GM12878 (cell line): Measurements from ENCODE around the gene MDGA2. TPM values are rescaled to one million over a fixed set of nuclear protein-coding genes. Genes with fewer than 3 reads are reported as not detected.

Source experiments
- ATAC-seq: fragments of 200-7000 bp; cut with Tn5 transposase; 3 replicates; pipeline ENCODE4 v1.9.1; 2020; ENCODE audit warnings: mild to moderate bottlenecking, moderate library complexity
- BruUV-seq: library from RNA; stranded (reverse); fragments of 400-500 nt; replicated peaks from 2 replicates; lab custom pipeline; 2021; lab: Mats Ljungman, UMichigan
- CTCF ChIA-PET: fragments of 300-600 bp; sonication (Branson Sonifier 250); formaldehyde crosslinking; extraction: SDS; loops from one replicate; lab custom pipeline; 2021; ENCODE audit warnings: inconsistent platforms; lab: Yijun Ruan, JAX
- POLR2A ChIA-PET: fragments of 350-600 bp; formaldehyde crosslinking; extraction: SDS; loops from one replicate; lab custom pipeline; 2021; ENCODE audit warnings: inconsistent platforms; lab: Charles Lee
- RAD21 ChIA-PET: fragments of 300-600 bp; sonication (Branson Sonifier 250); formaldehyde crosslinking; loops from one replicate; lab custom pipeline; 2023; ENCODE audit warnings: antibody characterized with exemption; ENCODE audit not compliant: unreplicated experiment; lab: Charles Lee
- SMC1A ChIA-PET: fragments of 300-600 bp; sonication (Branson Sonifier 250); formaldehyde crosslinking; loops from one replicate; lab custom pipeline; 2023; ENCODE audit not compliant: unreplicated experiment, uncharacterized antibody; lab: Charles Lee
- DNase-seq: peaks from one replicate; pipeline ENCODE4 v3.0.0-alpha.2; 2011; ENCODE audit warnings: low read depth, low spot score
- FAIRE-seq: peaks from 3 replicates; lab custom pipeline; 2011; peaks lifted over from hg19 to GRCh38; lab: Jason Lieb, UNC
- H2AFZ ChIP-seq: 2 replicates; pipeline ENCODE4 v1.6.0; 2011; ENCODE audit warnings: low read depth, low read length, control low read depth; ENCODE audit not compliant: control insufficient read depth
- H3K27ac ChIP-seq: 2 replicates; pipeline ENCODE4 v1.5.1; 2011; ENCODE audit warnings: control low read depth; ENCODE audit not compliant: control insufficient read depth, insufficient read depth
- H3K27me3 ChIP-seq, 2 experiments: replicated peaks in 1 of 2; 2 replicates each; pipeline versions ENCODE4 v1.6.0 to v1.6.1; 2011; ENCODE audit warnings: low read length in 1 of 2; ENCODE audit not compliant: control insufficient read depth in 2 of 2, insufficient read depth in 2 of 2
- H3K36me3 ChIP-seq, 2 experiments: 2 replicates each; pipeline ENCODE4 v1.5.1; 2011; ENCODE audit warnings: low read length in 1 of 2; ENCODE audit not compliant: control insufficient read depth in 2 of 2, insufficient read depth in 2 of 2
- H3K4me1 ChIP-seq: 2 replicates; pipeline ENCODE4 v1.6.1; 2011; ENCODE audit warnings: mild to moderate bottlenecking, low read length, moderate library complexity, mixed read lengths; ENCODE audit not compliant: control insufficient read depth, insufficient read depth
- H3K4me2 ChIP-seq: 2 replicates; pipeline ENCODE4 v1.6.0; 2011; ENCODE audit warnings: control low read depth; ENCODE audit not compliant: control insufficient read depth, insufficient read depth
- H3K4me3 ChIP-seq: fragments of 200-600 bp; sonication (generic); 2 replicates; pipeline ENCODE4 v1.5.1; 2016
- H3K79me2 ChIP-seq: 2 replicates; pipeline ENCODE4 v1.6.0; 2011; ENCODE audit warnings: low read length; ENCODE audit not compliant: control insufficient read depth, insufficient read depth
- H3K9ac ChIP-seq: 2 replicates; pipeline ENCODE4 v1.8.0; 2011; ENCODE audit warnings: low read length, control low read depth, mixed read lengths; ENCODE audit not compliant: control insufficient read depth, insufficient read depth
- H3K9me3 ChIP-seq: replicated peaks from 3 replicates; pipeline ENCODE4 v1.5.1; 2011; ENCODE audit warnings: mild to moderate bottlenecking, low read length; ENCODE audit not compliant: control insufficient read depth, insufficient read depth
- H4K20me1 ChIP-seq: 2 replicates; pipeline ENCODE4 v1.6.0; 2011; ENCODE audit not compliant: control insufficient read depth, insufficient read depth
- CHD1 ChIP-seq: IDR thresholded peaks from 2 replicates; pipeline ENCODE4 v1.6.1; 2012; ENCODE audit warnings: low read depth, low read length, improper control_type of control experiment
- FOXM1 ChIP-seq: IDR thresholded peaks from 2 replicates; pipeline ENCODE4 v1.6.1; 2012; ENCODE audit warnings: low read depth, mild to moderate bottlenecking, inconsistent platforms, low read length, moderate library complexity
- JUNB ChIP-seq: IDR thresholded peaks from 2 replicates; pipeline ENCODE4 v1.6.1; 2016; ENCODE audit warnings: antibody characterized with exemption, mild to moderate bottlenecking
- MTA2 ChIP-seq: fragments of 450-650 bp; IDR thresholded peaks from 2 replicates; pipeline ENCODE4 v1.6.1; 2016; ENCODE audit warnings: low read depth, mild to moderate bottlenecking, moderate library complexity
- NBN ChIP-seq: fragments of 450-650 bp; IDR thresholded peaks from 2 replicates; pipeline ENCODE4 v1.6.1; 2016
- POLR2A ChIP-seq: IDR thresholded peaks from 2 replicates; pipeline ENCODE4 v1.6.1; 2011; ENCODE audit warnings: low read depth, mild to moderate bottlenecking, low read length
- RB1 ChIP-seq: fragments of 450-650 bp; formaldehyde crosslinking; IDR thresholded peaks from 2 replicates; pipeline ENCODE4 v1.6.1; 2017; ENCODE audit warnings: mild to moderate bottlenecking, borderline replicate concordance
- SIX5 ChIP-seq: IDR thresholded peaks from 2 replicates; pipeline ENCODE4 v1.6.1; 2011; ENCODE audit warnings: mild to moderate bottlenecking, low read depth, low read length, moderate library complexity; ENCODE audit not compliant: severe bottlenecking
- WGBS: methylation state at CpG from one replicate; pipeline ENCODE4 v1.1.6; 2016; ENCODE audit warnings: low lambda C conversion rate; ENCODE audit not compliant: insufficient replicate concordance, insufficient coverage; ENCODE audit errors: missing lambda C conversion rate; 5-methylcytosine and 5-hydroxymethylcytosine counted together
- in situ Hi-C: fragments of 300-500 bp; cut with MboI; formaldehyde crosslinking; loops from 9 replicates; pipeline ENCODE4 v1.14.3; 2018; ENCODE audit warnings: mixed read lengths
- intact Hi-C: fragments of 100-400 bp; cut with micrococcal nuclease; formaldehyde crosslinking; loops from one replicate; pipeline ENCODE4 v1.14.2; 2022; ENCODE audit not compliant: unreplicated experiment
- polyA plus RNA-seq, 11 experiments: library from polyadenylated mRNA; depleted of rRNA in 4 of 11; unstranded in 6 of 11; stranded (reverse) in 5 of 11; fragments of >200 nt; fragmentation: Nextera tagmentation in 4 of 11; fragmentation: Illumina TruSeq in 1 of 11; extraction: Ambion mirVana in 4 of 11; extraction: Trizol in 1 of 11; gene quantifications; 1 replicate in 1 of 11; 2 replicates in 10 of 11; pipeline versions ENCODE4 v1.2.1 to v1.2.3, GENCODE V29; 2011 to 2016; ENCODE audit warnings: inconsistent platforms in 2 of 11, missing spikeins in 2 of 11, low read depth in 1 of 11
- total RNA-seq, 4 experiments: library from RNA; depleted of rRNA in 3 of 4; stranded (reverse); fragments of >200 nt in 3 of 4; fragmentation: Illumina TruSeq in 1 of 4; extraction: Trizol in 1 of 4; gene quantifications; 2 replicates each; pipeline versions ENCODE4 v1.2.1 to v1.2.3, GENCODE V29; 2013 to 2021
- TF ChIP-seq, protein P1 (sequence below): fragments of 450-650 bp; IDR thresholded peaks from 2 replicates; pipeline ENCODE4 v1.6.1; 2017; ENCODE audit warnings: mild to moderate bottlenecking, low read depth, inconsistent platforms; ENCODE audit not compliant: poor library complexity, severe bottlenecking
- TF ChIP-seq, protein P2 (sequence below): IDR thresholded peaks from 2 replicates; pipeline ENCODE4 v1.6.1; 2011; ENCODE audit warnings: borderline replicate concordance, low read depth, mild to moderate bottlenecking, moderate library complexity, mixed read lengths, low read length; ENCODE audit not compliant: insufficient read depth; ENCODE audit errors: extremely low read length

MDGA2 gene
- total and polyA plus RNA-seq, 10 of the 15 experiments (the other 5 are each of a cell fraction or from before 2014, with no cell fraction given): not detected

DNA sequence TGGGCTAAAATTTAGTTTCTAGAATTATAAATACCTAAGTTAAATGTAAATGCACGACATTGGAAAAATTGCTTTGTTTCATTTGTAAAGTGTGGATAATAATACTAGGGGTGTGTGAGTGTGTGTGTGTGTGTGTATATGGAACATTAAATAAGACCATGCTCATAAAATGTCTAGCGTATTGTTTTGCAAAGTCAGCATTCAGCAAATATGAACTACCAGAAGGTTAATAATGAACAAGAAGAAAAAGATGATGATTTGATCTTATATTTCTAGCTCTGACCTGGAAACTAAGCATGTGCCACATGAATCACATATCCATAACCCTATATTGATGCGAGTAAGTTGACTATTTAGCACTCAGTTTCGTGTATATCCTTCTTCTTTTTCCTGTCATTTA lies 44.9 kb upstream of the MDGA2 start (continued):
- no peak for TF ChIP-seq NBN
- no peak for TF ChIP-seq FOXM1

DNA sequence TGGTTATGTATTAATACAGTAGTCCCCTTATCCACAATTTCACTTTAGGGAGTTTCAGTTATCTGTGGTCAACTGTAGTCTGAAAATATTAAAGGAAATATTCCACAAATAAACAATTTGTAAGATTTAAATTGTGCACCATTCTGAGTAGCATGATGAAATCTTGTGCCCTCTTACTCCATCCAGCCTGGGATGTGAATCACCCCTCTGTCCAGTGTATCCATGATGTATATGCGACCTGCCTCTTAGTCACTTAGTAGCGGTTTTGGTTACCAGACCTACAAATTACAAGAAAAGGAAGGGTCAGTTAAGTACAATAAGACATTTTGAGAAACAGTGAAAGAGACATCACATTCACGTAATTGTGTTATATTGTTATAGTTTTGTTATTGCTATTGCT lies 39.9 kb upstream of the MDGA2 start:
- Histone ChIP-seq H3K27ac (no peak overlapping the region), H3K4me3 (no peak overlapping the region), H3K4me1 (no peaks in the 10 kb centered on the region), H3K36me3 (no peaks in the 10 kb centered on the region), H3K9me3 (no peaks in the 10 kb centered on the region), H2AFZ (no peak overlapping the region), H4K20me1 (no peaks in the 10 kb centered on the region), H3K4me2 (no peak overlapping the region), H3K27me3 (no peaks in the 10 kb centered on the region), H3K9ac (no peak overlapping the region), H3K79me2 (no peaks in the 10 kb centered on the region)
- ChIA-PET POLR2A (no interaction called here), SMC1A (no interaction called here), RAD21 (no interaction called here), CTCF (no interaction called here)
- no TSS peak for BruUV-seq
- intact Hi-C loops (no loop called here), in situ Hi-C loops (no loop called here)
- no peak for ATAC-seq
- no peak for DNase-seq
- WGBS: 22% methylated on average over 3 of the region's 3 CpGs
- no peak for FAIRE-seq
- no peak for TF ChIP-seq POLR2A
- TF ChIP-seq, all 136 proteins: peak for 0

DNA sequence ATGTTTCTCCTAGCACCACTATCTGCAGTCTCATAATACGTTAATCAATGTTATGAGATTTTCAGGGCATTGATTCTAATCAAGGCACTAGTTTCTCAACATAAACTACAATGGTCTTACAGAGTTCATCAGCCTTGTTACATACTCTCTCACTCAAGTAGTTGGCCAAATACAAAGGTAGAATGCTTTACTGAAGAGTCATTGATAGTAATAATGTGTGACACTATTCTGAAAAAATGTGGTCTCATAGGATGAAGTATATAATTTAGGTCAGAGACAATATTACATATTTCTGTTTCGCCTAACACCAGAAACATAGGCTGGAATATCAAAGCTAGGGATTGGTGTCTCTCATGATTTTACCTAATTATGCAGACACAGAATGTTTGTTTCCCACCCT lies 35.2 kb upstream of the MDGA2 start:
- Histone ChIP-seq H3K9ac (no peak overlapping the region), H3K36me3 (no peaks in the 10 kb centered on the region), H4K20me1 (no peaks in the 10 kb centered on the region), H3K27ac (no peak overlapping the region), H3K9me3 (no peaks in the 10 kb centered on the region), H3K27me3 (no peaks in the 10 kb centered on the region), H3K4me1 (no peaks in the 10 kb centered on the region), H3K4me2 (no peak overlapping the region), H3K79me2 (no peaks in the 10 kb centered on the region), H2AFZ (no peak overlapping the region), H3K4me3 (no peak overlapping the region)
- ATAC-seq (no peak), DNase-seq (no peak), FAIRE-seq (no peak)
- WGBS: 17% methylated on average over 2 of the region's 2 CpGs
- intact Hi-C loops: no loop called here
- no peak for TF ChIP-seq CHD1
- TF ChIP-seq SIX5: no peak
- TF ChIP-seq MTA2: no peak
- TF ChIP-seq, protein P1, sequence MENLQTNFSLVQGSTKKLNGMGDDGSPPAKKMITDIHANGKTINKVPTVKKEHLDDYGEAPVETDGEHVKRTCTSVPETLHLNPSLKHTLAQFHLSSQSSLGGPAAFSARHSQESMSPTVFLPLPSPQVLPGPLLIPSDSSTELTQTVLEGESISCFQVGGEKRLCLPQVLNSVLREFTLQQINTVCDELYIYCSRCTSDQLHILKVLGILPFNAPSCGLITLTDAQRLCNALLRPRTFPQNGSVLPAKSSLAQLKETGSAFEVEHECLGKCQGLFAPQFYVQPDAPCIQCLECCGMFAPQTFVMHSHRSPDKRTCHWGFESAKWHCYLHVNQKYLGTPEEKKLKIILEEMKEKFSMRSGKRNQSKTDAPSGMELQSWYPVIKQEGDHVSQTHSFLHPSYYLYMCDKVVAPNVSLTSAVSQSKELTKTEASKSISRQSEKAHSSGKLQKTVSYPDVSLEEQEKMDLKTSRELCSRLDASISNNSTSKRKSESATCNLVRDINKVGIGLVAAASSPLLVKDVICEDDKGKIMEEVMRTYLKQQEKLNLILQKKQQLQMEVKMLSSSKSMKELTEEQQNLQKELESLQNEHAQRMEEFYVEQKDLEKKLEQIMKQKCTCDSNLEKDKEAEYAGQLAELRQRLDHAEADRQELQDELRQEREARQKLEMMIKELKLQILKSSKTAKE: no peak
- TF ChIP-seq, protein P2, sequence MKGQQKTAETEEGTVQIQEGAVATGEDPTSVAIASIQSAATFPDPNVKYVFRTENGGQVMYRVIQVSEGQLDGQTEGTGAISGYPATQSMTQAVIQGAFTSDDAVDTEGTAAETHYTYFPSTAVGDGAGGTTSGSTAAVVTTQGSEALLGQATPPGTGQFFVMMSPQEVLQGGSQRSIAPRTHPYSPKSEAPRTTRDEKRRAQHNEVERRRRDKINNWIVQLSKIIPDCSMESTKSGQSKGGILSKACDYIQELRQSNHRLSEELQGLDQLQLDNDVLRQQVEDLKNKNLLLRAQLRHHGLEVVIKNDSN: no peak
- no peak for TF ChIP-seq RB1
- no peak for TF ChIP-seq JUNB
- ChIA-PET RAD21 (no interaction called here), SMC1A (no interaction called here), CTCF (no interaction called here), POLR2A (no interaction called here)
- BruUV-seq: no TSS peak
- in situ Hi-C loops: no loop called here
